Hematopoietic multipotent progenitor cell treated with erythropoietin and hydrocortisone succinate and interleukin-3 and kit ligand, for 4 days (in vitro differentiated cells): Measurements from ENCODE around the gene PTPRN2.
"Not testable (repeated sequence)": the region's sequence is repeated elsewhere in the genome, so short reads cannot be mapped to it uniquely, and the experiment has no call there.

Source experiments
- DNase-seq: peaks from one replicate; pipeline ENCODE4 v3.0.0-alpha.2; 2015

Gene PTPRN2

GRCh38 chr7:157752832-157753291, 834.8 kb downstream of the PTPRN2 start:
- DNase-seq, result no peak

DNA sequence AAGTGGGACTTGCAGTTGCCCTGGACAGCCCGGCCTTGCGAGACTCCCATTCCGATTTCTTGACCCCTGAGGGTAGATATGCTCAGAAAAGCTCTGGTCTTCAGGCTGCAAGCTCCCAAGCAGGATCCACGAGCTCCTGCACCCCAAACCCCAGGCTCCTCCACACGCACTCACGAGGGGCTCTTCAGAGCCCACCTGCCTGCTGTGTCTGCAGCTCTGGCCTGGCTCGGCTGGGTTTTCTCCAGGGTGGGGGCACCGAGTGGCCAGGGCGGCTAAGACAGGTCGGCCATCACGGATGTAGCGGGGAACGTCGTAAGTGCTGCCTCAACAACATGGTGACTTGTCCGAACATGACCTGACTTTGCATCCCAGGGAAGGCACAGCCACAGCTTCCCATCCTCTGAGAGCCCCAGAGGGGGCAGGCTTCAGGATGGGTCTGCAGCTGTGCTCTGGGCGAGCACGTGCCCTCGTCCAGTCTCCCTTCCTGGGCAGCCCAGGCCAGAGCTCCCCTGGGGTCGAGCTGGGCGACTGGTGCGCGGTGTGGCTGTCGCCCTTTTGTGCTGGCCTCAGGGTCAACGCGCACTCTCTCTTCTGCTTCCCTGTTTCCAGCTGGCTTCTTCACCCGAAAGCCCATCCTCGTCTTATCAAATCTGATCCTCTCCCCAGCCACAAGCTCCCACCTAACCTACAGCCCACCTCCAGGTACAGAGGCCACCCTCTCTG, 835.5 kb downstream of the PTPRN2 start:
- DNase-seq, result no peak

DNA sequence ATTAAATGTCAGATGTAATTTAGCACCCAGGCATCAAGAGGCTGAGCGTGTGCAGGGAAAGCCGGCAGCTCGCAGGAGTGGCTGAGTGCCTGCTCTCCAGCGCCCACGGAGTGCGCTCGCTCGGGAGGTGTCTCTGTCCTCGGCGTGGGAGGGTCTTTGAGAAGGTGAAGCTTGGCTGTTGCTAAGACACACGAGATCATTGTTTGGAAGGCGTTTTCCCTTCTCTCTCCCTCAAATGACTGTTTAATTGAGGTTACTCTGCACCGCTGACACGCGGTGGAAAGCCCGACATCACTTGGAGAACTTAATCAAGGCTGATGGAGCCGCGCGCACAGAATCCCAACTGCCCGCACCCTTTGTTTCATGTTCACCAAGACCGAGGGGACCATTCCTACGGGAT, 836.2 kb downstream of the PTPRN2 start:
- no peak for DNase-seq

- no peak for DNase-seq
These were observed 837.3 kb downstream of the PTPRN2 start for GRCh38 chr7:157750291-157750690.

- DNase-seq, result no peak
These were observed 841.6 kb downstream of the PTPRN2 start for GRCh38 chr7:157745721-157746709.

- DNase-seq, result no peak
These were observed 842.6 kb downstream of the PTPRN2 start for GRCh38 chr7:157744786-157745601.

GRCh38 chr7:157743781-157744525, 843.7 kb downstream of the PTPRN2 start:
- no peak for DNase-seq

DNA sequence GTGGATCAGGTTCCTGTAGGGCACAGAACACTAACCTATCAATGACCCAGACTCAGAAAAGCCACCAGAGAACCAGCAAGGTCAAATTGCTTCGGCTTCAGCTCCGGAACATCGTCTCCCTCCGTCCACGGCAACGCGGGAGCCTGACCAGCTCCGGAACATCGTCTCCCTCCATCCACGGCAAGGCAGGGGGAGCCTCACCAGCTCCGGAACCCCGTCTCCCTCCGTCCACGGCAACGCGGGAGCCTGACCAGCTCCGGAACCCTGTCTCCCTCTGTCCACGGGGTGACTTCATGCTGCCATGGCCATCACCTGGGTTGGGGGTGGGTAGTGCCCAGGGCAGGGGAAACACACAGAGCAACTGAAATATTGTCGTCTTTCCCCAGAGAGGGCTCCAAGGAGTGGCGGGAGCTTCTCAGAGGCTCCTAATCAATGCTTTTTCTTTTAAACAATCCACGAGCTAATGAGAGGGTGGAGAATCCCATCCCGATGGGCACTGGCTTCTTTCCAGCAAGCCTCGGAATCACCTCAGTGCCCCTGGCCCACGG, 847.3 kb downstream of the PTPRN2 start:
- DNase-seq, result no peak

- no peak for DNase-seq
These were observed 848.0 kb downstream of the PTPRN2 start for GRCh38 chr7:157739650-157740049.

DNA sequence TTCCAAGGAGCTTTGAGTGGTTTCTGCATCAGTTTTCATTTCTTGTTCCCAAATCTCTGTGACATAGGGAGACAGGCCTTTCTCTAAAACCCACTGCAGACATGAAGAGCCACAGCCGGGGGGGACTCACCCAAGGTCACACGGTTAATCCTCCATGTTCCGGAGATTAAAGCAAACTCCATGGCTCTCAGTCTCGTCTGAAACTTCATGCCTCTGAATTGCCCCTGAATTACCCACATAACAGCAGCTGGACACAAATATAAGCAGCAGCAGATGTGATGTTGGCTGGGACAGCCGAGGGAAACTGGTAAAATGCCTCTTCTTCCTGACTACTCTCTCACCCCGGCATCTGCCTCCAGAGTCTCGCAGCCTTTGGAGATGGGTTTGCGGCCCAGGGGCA, 848.6 kb downstream of the PTPRN2 start:
- no peak for DNase-seq

- DNase-seq, result no peak
These were observed 849.6 kb downstream of the PTPRN2 start for GRCh38 chr7:157738066-157738460.

DNA sequence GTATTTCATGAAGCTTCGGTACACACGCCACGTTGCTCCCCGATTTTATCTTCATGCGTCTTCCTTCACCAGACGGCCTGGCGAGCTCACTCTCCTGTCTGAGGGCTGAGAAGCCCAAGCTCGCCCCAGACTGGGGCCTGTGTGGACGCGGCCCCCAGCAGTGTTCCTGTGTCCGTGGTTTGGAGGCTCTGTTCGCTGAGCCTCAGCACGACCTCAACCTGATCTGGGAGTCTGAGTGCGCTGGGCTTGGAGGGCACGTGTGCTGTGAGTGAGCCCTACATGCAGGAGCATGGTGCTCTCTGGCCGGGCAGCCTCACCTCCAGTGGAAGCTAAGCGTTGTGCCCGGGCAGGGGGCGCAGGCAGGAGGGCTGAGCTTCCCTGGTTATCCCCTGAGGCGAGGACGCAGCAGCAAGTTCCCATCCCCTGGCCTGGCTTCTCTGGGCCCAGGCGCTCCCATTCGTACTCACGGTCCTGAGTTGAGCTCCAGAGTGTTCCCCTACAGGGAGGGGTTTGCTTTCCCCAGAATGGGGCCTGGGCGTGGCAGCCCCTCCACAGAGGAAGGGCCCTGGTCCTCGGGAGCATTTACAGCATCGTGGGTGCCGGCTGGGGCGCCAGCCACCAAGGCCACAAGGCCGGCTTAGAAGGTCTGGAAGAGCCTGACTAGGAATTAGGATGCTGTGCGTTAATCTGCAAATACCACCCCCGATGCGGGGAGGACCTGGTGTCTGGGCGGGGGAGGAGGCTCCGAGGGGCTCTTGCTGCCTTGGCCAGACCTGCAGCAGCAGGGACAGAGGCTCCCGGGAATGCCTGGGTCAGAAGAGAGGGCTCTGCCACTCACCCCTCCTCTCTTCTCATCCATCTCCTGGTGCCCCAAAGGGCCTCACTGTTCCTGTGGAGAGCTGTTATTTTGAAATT, 850.2 kb downstream of the PTPRN2 start:
- DNase-seq, result no peak

- DNase-seq, result no peak
These were observed 851.3 kb downstream of the PTPRN2 start for GRCh38 chr7:157736341-157736740.

DNA sequence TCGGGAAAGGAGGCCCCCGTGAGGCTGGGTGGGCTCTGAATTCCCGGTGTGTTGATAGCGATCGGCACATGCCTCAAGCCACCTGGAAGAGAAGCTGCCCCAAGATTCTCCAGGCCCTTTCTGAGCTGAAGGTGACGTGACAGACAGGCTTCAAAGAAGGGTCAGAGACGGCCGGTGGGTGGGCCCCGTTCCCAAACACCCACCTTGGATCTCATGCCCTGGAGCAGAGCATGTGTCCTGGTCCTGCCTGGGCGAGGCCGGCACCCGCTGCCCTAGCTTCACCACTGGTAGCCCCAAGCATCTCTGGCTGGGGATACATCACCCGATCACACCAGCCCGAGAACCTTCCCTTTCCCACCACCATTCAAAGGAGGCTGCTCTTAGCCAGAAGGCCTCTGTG, 851.8 kb downstream of the PTPRN2 start:
- no peak for DNase-seq

DNA sequence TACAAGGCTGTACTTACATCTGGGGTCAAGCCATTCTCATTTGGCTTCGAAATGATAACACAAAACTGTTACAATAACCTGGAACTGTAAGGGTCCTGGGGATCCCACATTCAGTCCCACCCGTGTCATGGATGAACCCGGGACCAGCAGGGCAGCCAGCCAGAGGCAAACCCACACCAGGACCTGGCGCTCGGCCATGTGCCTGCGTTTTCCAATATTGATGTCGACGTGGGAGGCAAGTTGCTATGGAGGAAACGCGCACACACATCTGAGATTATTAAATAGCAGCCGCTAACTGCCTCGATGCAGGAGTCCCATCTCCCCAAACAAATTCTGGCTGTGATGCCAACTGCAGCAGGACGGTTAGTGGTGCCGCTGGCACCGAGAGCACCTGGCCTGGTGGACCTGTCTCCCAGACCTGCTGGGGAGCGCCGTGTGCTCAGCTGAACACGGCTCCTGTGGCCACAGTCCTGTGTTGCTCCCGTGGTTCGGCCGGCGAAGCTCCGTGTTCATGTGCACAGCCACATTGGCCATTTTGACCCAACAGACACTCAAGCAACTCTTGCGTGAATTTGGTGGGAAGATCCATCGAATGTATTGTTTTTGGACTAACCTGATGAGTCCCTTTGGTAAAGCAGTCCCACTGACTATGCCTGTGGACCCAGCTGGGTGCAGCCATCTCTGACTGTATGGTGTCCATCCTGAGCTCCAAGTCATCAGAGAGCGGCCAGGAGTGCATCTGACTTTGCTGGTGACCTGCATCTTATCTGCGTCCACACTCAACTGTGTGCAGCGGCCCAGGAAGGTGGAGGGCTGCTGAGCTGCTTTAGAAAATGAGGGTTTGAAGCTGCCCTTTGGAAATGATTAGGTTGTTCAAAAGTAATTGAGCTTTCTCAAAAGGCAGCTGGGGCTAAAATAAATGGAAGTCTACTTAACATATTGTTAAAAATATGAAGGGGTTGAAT, 852.7 kb downstream of the PTPRN2 start:
- no peak for DNase-seq

GRCh38 chr7:157733760-157734395, 853.7 kb downstream of the PTPRN2 start:
- not testable (repeated sequence) for DNase-seq

DNA sequence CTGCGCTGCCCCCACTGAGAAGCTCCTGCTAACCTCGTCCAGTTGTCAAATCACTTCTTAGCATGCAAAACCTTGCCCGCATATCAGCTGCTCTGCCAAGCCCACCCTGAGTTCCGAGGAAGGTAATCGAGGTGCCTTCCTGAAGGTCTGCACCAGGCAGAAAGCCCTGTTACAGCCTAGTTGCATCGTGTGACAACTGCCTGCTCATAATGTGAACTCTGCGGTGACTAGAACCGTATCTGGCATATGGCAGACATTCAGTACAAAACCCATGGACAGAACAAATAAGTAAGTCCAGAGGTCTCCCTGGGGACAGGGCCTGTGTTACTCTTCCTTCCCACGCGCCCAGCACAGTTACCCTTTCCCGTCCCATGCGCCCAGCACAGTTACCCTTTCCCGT, 856.5 kb downstream of the PTPRN2 start:
- no peak for DNase-seq

DNA sequence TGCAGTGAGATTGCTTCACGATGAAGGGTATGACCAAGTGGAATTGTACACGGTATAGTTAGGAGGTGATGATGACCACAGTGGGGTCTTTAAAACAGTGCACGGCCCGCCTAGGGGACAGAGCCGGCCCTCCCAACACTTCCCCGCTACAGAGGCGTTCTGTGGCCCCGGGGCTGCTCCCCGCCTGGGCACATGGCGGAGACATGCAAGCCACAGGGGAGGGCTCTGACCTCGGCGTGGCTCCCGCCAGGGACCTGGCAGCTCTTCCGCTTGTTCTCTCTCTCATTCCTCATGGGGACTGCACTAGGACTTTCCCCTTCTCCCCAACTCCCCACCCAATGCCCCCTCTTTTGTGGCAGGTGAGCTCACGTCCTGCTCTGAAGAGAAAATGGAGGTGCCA, 857.0 kb downstream of the PTPRN2 start:
- DNase-seq, result no peak

DNA sequence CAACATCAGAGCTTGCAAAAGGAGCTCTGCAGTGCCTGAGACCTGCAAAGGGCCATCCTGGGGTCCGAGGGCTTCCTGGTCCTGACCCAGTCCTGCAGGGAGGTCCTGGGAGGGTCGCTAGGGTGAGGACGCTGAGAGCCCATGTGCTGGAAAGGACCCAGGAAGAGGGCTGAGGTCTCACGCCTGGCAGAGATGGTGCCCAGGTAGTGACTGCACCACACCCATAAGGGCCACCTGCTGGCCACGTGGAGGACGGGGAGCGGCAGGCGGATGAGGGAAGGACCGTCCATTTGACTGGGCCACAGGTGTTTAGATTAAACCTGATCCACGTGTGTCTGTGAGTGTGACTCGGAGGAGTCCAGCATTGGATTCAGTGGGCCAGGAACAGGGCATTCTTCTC, 858.1 kb downstream of the PTPRN2 start:
- DNase-seq, result no peak
